ENCODE data around the gene NRXN3. TPM values are rescaled to one million over a fixed set of nuclear protein-coding genes. Genes with fewer than 3 reads are reported as not detected.

NRXN3 gene
- polyA plus RNA-seq, 1 donor (not counting 4 experiments of a cell fraction or from before 2014, with no cell fraction given) = 0.89 TPM

DNA sequence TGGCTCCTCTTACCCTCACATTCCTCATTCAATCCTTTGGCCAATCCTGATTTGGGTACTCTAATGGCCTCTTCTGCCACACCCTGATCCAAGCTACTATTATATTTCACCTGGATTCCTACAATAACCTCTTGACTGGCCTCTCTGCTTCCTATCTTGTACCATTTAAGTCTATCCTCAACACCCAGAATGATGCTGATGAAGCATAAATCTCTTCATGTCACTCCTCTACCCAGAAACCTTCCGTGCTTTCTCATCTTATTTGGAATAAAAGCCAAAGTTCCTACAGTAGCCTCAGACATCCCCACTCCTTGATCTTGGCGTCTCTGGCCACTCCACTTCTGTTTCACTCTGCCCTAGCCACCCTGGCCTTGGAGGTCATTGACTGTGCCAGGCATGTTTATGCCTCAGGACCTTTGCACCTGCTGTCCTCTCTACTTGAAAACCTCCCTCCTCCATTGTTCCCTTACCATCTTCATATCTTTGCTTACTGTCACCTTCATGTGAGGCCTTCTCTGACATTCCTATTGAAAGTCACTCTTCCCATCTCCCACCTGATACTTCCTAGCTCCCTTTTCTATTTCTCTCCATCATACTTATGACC, 46.4 kb upstream of the NRXN3 start:
- H3K9me3 ChIP-seq (ENCODE audit: control insufficient read depth, low read depth, low read length) = no peaks in the 10 kb centered on the region
- FAIRE-seq (no peak), DNase-seq (ENCODE audit: low read depth, low spot score) (no peak)
- dilution Hi-C loops (cut with MboI; ENCODE audit: extremely low pct_ligation_motif_present, low sequenced_read_pairs) = no loop called here
- H3K36me3 ChIP-seq (ENCODE audit: control insufficient read depth in 2 of 2, extremely low read depth in 1 of 2, insufficient read depth in 2 of 2, low read length in 2 of 2) = no peaks in the 10 kb centered on the region
- H3K4me3 ChIP-seq (ENCODE audit: control insufficient read depth in 2 of 3, extremely low read depth in 1 of 3, insufficient read depth in 2 of 3, low read depth in 1 of 3, low read length in 3 of 3) = no peak overlapping the region
- H3K27ac ChIP-seq (ENCODE audit: control insufficient read depth, insufficient read depth, low read length) = no peak overlapping the region
- no peaks in the 10 kb centered on the region for H3K79me2 ChIP-seq (ENCODE audit: control insufficient read depth, insufficient read depth, low read length)
- H4K20me1 ChIP-seq (ENCODE audit: control insufficient read depth, extremely low read depth, insufficient read depth, low read length) = no peaks in the 10 kb centered on the region
- H3K27me3 ChIP-seq (ENCODE audit: control insufficient read depth, extremely low read depth, insufficient read depth, low read length) = peaks cover 14% of the 10 kb centered on the region
- no peaks in the 10 kb centered on the region for H3K9me1 ChIP-seq (ENCODE audit: control insufficient read depth, extremely low read depth, insufficient read depth, low read length)
- no peaks in the 10 kb centered on the region for H3K4me1 ChIP-seq (ENCODE audit: control insufficient read depth, extremely low read depth, insufficient read depth, low read length)
- no peak for TF ChIP-seq EZH2 (IDR thresholded peaks at IDR 0.05; ENCODE audit: low read length)
- TF ChIP-seq, protein P1, sequence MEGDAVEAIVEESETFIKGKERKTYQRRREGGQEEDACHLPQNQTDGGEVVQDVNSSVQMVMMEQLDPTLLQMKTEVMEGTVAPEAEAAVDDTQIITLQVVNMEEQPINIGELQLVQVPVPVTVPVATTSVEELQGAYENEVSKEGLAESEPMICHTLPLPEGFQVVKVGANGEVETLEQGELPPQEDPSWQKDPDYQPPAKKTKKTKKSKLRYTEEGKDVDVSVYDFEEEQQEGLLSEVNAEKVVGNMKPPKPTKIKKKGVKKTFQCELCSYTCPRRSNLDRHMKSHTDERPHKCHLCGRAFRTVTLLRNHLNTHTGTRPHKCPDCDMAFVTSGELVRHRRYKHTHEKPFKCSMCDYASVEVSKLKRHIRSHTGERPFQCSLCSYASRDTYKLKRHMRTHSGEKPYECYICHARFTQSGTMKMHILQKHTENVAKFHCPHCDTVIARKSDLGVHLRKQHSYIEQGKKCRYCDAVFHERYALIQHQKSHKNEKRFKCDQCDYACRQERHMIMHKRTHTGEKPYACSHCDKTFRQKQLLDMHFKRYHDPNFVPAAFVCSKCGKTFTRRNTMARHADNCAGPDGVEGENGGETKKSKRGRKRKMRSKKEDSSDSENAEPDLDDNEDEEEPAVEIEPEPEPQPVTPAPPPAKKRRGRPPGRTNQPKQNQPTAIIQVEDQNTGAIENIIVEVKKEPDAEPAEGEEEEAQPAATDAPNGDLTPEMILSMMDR (optimal IDR thresholded peaks at IDR 0.05 in 1 of 3, IDR thresholded peaks at IDR 0.05 in 1 of 3, conservative IDR thresholded peaks at IDR 0.05 in 1 of 3; ENCODE audit: extremely low read depth in 1 of 3, insufficient read depth in 2 of 3, low read length in 3 of 3) = no peak
- no peak overlapping the region for H3K4me2 ChIP-seq (ENCODE audit: control insufficient read depth, extremely low read depth, insufficient read depth, low read depth, low read length)
- H2AFZ ChIP-seq (ENCODE audit: control insufficient read depth, low read length) = no peak overlapping the region
- no peak overlapping the region for H3K9ac ChIP-seq (ENCODE audit: control insufficient read depth, extremely low read depth, insufficient read depth, low read length)

DNA sequence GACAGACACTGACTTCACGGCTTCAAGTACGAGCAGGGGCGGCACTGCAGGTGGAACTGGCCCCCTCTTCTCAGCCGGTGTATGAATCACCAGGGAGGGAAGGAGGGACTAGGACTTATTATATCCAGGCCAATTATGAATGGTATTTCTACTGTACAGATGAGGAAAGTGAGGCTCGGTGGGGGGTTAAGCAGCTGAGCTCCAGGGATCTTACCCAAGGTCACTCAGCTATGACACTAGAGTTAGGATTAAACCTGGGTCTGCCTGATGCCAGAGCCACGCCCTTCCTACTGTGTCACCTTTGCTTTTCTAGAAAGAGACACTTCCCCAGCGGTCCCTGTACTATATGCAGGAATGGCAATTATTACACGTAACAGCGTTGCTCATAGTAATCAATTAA, 42.2 kb upstream of the NRXN3 start:
- no peak overlapping the region for H3K4me2 ChIP-seq (ENCODE audit: control insufficient read depth, extremely low read depth, insufficient read depth, low read depth, low read length)
- no peaks in the 10 kb centered on the region for H3K79me2 ChIP-seq (ENCODE audit: control insufficient read depth, insufficient read depth, low read length)
- no peaks in the 10 kb centered on the region for H3K9me1 ChIP-seq (ENCODE audit: control insufficient read depth, extremely low read depth, insufficient read depth, low read length)
- no peak for TF ChIP-seq EZH2 (IDR thresholded peaks at IDR 0.05; ENCODE audit: low read length)
- TF ChIP-seq, protein P1 (optimal IDR thresholded peaks at IDR 0.05 in 1 of 3, IDR thresholded peaks at IDR 0.05 in 1 of 3, conservative IDR thresholded peaks at IDR 0.05 in 1 of 3; ENCODE audit: extremely low read depth in 1 of 3, insufficient read depth in 2 of 3, low read length in 3 of 3) = no peak
- H3K4me3 ChIP-seq (ENCODE audit: control insufficient read depth in 2 of 3, extremely low read depth in 1 of 3, insufficient read depth in 2 of 3, low read depth in 1 of 3, low read length in 3 of 3) = no peak overlapping the region
- H2AFZ ChIP-seq (ENCODE audit: control insufficient read depth, low read length) = no peak overlapping the region
- no peak overlapping the region for H3K27ac ChIP-seq (ENCODE audit: control insufficient read depth, insufficient read depth, low read length)
- no peaks in the 10 kb centered on the region for H3K9me3 ChIP-seq (ENCODE audit: control insufficient read depth, low read depth, low read length)
- no peaks in the 10 kb centered on the region for H4K20me1 ChIP-seq (ENCODE audit: control insufficient read depth, extremely low read depth, insufficient read depth, low read length)
- H3K9ac ChIP-seq (ENCODE audit: control insufficient read depth, extremely low read depth, insufficient read depth, low read length) = no peak overlapping the region
- DNase-seq (ENCODE audit: low read depth, low spot score) = no peak
- dilution Hi-C loops (cut with MboI; ENCODE audit: extremely low pct_ligation_motif_present, low sequenced_read_pairs) = no loop called here
- no peak for FAIRE-seq
- peaks cover 6% of the 10 kb centered on the region for H3K27me3 ChIP-seq (ENCODE audit: control insufficient read depth, extremely low read depth, insufficient read depth, low read length)
- peaks cover 5% of the 10 kb centered on the region for H3K4me1 ChIP-seq (ENCODE audit: control insufficient read depth, extremely low read depth, insufficient read depth, low read length)
- no peaks in the 10 kb centered on the region for H3K36me3 ChIP-seq (ENCODE audit: control insufficient read depth in 2 of 2, extremely low read depth in 1 of 2, insufficient read depth in 2 of 2, low read length in 2 of 2)
